ENCODE results near the gene PRPF38B.
"Not testable (repeated sequence)": the region's sequence is repeated elsewhere in the genome, so short reads cannot be mapped to it uniquely, and the experiment has no call there.

PRPF38B gene

GRCh38 chr1:108671143-108671542, 21.0 kb upstream of the PRPF38B start:
- intact Hi-C loops (cut with DNase I), result no loop called here
- no peak for DNase-seq

GRCh38 chr1:108678706-108679105, 13.4 kb upstream of the PRPF38B start:
- DNase-seq, result no peak
- intact Hi-C loops (cut with DNase I), result no loop called here

DNA sequence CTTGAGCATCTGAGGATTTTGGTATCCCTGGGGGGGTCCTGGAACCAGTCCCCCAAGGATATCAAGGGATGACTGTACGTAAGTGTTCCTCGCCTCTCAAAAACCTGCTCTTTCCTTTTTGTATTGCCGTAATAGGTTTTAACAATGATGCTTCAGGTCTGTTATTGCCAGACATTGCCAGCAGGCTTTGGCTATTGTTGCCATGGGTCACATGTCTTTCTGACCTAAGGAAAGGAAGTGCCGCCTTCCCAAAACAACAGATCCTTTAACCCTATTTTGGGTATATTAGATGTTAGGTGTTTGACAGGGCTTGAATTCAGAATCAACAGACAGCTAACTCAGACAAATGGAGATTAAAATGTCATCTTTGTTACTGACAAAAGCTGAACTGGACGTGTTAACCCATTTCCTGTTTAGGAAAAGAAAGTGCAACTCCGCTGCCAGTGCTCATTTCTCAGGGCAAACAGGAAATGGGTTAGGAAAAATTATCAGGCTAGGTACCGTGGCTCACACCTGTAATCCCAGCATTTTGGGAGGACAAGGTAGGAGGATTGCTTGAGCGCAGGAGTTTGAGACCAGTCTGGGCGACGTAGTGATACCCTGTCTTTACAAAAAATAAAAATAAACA, 12.4 kb upstream of the PRPF38B start:
- DNase-seq, result no peak
- intact Hi-C loops (cut with DNase I), result no loop called here

GRCh38 chr1:108681701-108682100, 10.4 kb upstream of the PRPF38B start:
- DNase-seq; intact Hi-C loops (cut with DNase I): not testable (repeated sequence)

DNA sequence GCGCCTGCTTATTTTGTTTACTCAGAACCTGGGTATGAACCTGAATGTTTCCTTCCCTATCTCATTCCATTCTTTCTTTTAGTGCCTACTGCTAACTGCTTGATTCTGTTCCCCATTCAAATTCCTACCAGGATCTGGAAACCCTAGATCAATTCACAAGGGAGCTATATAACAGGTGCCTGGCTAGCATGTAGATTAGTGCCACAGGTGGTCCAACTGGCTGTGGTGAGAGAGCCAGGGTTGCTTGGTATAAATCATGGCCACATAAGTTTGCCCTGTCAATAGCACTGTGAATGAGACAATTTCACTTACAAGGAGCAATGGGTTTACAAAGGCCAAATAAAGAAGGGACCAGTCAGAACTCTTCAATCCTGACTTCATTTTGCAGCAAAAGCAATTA, 6.6 kb upstream of the PRPF38B start:
- no peak for DNase-seq
- intact Hi-C loops (cut with DNase I), result no loop called here

GRCh38 chr1:108686614-108687313, 5.3 kb upstream of the PRPF38B start:
- intact Hi-C loops (cut with DNase I), result no loop called here
- no peak for DNase-seq

- no peak for DNase-seq
- intact Hi-C loops (cut with DNase I), result loop anchor here (10.0 kb wide), 1 partner anchor 123 kb away; no protein-coding TSS in a partner anchor
Observed at GRCh38 chr1:108691128-108691941, 775 bp upstream of the PRPF38B start.

DNA sequence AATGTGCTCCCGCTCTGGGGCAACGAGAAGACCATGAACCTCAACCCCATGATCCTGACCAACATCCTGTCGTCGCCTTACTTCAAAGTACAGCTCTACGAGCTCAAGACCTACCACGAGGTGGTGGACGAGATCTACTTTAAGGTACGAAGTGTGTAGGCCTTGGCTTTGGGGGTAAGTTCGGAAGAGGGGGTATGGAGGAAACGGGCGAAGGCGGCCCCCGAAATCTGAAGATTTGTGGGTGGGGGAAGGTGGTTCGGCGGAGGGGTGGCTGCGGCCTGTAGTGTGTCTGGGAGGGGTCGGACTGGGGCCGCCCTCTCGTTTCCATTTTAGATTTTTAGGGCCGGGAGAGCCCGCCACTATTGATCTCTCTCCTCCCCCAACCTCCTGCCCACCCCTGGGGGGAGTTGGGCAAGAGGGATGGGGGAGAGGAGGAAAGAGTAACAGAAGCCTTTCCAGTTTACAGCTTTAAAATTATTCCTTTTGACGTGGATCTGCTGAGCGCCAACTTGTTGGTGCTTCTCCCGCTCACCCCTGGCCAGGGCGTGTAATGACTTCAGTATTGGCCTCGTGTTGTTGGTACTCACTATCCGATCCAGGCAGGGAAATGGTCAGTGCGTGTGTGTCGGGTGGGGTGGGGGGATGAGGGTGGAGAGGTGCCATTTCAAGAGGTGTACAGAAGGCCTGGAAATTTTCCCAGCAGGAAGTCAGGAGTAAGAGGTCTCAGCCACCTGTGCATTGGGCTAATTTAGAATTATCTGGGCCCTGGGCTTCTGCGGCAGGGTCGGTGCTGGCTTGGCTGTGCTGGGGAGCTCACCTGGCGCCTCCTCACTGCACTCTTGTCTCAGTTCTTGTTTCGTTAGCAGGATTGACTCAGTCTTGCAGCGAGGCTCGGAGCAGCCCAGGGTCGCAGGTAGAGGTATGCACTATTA, 880 bp downstream of the PRPF38B start:
- peak in 2 of 10 donors; percentile 11 to 23 for DNase-seq
- intact Hi-C loops (cut with DNase I), result loop anchor here (2.0 to 10.0 kb wide), 4 partner anchors 32 to 206 kb away; partner anchors contain the start of genes HENMT1 and STXBP3

DNA sequence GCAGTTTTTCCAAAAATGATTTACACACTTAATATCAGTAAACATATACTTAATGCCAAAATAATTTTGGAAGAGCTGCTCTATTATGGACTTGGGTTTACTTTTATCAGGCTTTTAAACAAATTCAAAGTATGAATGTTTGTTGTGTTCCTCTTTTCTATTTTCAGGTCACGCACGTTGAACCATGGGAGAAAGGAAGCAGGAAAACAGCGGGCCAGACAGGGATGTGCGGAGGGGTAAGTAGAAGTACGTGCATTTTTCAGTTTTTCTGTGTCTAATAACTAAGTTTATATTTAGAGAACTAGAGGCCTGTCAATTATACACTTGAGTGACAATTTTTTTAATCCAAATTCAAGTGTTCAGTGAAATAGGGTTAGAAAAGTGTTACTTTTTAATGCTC, 3.4 kb downstream of the PRPF38B start:
- intact Hi-C loops (cut with DNase I), result loop anchor here (5.0 to 10.0 kb wide), 2 partner anchors 119 to 187 kb away; no protein-coding TSS in a partner anchor
- no peak for DNase-seq

- DNase-seq, result no peak
- intact Hi-C loops (cut with DNase I), result loop anchor here (5.0 to 10.0 kb wide), 2 partner anchors 115 to 183 kb away; no protein-coding TSS in a partner anchor
Observed at GRCh38 chr1:108699375-108700332, 7.5 kb downstream of the PRPF38B start.

- DNase-seq, result no peak
- intact Hi-C loops (cut with DNase I), result no loop called here
Observed at GRCh38 chr1:108701176-108701849, 9.2 kb downstream of the PRPF38B start.

DNA sequence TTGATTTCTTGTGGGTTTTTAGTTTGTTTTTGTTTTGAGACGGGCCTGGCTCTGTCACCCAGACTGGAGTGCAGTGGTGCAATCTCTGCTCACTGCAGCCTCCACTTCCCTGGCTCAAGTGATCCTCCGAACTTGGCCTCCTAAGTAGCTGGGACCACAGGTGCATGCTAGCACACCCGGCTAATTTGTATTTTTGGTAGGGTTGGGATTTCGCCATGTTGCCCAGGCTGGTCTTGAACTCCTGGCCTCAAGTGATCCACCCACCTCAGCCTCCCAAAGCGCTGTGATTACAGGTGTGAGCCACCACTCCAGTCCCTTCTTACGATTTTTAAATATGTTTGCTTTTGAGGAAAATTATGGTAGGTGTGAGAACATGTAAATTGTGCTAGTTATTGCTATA, 10.0 kb downstream of the PRPF38B start:
- DNase-seq; intact Hi-C loops (cut with DNase I): not testable (repeated sequence)

DNA sequence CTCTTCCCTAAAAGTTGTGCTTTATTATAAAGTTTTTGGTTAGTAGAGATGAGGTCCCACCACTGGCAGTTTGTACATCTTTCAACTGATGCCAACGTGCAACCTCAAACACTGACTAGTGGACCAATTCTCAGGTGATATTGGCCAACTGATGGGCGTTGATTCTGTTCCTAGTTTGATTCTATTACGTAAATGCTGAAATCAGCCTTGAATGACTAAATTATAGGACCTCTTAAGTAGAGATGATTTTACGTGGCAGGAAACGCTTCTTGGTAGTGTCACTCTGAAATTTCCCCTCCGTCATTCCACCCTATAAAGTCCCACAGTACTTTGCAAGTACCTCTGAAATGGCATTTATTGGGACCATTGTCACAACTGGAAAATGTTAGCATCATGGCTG, 11.8 kb downstream of the PRPF38B start:
- intact Hi-C loops (cut with DNase I), result no loop called here
- no peak for DNase-seq

DNA sequence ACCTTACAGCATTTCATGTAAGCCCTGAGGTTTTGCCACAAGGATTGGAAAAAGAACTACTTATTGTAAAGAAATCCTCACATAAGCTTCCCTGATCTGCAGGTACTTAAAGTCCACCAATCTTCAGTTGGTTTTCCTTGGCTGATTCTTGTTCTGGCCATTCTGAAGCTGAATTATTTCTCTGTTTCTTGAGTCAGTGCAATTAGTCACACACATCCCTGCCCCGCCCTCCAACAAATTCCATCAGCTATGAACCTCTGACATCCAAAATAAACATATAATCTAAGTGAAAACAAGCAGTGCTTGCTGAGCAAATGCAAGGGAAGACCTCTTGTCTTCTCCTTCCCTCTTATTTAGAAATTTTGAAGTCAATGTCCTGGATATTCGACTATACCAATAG, 12.4 kb downstream of the PRPF38B start:
- DNase-seq, result no peak
- intact Hi-C loops (cut with DNase I), result no loop called here

DNA sequence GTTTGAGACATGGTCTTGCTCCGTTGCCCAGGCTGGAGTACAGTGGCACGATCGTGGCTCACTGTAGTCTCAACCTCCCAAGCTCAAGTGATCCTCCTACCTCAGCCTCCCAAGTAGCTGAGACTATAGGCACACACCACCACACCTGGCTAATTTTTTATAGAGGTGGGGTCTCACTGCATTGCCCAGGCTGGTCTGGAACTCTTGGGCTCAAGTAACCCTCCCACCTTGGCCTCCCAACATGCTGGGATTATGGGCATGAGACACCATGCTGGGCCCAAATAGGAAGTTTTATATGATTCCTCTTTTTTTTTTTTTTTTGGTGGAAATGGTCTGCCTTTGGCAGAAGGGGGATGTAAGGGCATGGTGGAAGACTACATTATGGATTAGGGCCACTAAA, 14.5 kb downstream of the PRPF38B start:
- DNase-seq, result no peak
- intact Hi-C loops (cut with DNase I), result no loop called here

DNA sequence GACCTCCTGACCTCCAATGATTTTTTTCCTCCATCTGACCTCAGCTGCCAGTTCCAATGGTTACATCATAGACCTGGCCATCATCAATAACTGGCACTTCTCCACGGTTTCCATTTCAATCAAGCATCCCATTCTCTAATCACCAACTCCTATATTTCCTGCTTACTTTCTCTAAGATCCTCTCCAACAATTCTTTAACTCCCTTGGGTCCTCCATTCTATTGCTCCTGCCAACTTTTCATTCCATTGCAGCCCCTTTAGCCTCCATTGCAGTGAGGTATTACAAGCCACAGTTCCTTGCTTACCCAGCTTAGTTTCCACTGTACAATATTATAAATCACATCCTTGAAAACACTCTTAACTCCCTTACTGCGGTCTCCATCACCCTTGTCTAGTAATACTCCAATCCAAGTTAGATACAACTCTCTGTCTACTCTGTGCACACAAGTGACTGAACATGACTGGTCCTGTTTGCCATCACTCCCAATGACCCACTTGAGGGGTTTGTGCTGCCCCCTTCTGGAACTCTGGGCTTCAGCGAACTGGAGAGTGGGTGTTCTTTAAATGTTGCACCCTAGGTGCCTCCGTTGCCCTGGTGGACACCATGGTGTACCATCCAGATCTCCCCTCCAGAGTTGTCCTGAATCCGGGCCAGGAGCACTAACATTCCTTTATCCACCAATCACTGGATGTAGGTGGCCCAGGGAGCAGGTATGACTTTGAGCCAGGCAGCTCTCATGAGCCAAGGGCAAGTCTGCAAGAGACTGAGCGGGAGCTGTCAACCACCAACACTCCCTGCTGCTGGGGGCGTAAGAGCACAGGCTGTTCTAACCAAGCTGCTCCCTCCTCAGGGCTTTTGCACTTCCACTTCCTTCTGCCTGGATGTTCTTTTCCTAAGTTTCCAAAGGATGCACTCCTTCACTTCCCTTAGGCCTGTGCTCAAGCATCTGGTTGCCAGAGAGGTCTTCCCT, 16.9 kb downstream of the PRPF38B start:
- DNase-seq, result no peak
- intact Hi-C loops (cut with DNase I), result no loop called here

DNA sequence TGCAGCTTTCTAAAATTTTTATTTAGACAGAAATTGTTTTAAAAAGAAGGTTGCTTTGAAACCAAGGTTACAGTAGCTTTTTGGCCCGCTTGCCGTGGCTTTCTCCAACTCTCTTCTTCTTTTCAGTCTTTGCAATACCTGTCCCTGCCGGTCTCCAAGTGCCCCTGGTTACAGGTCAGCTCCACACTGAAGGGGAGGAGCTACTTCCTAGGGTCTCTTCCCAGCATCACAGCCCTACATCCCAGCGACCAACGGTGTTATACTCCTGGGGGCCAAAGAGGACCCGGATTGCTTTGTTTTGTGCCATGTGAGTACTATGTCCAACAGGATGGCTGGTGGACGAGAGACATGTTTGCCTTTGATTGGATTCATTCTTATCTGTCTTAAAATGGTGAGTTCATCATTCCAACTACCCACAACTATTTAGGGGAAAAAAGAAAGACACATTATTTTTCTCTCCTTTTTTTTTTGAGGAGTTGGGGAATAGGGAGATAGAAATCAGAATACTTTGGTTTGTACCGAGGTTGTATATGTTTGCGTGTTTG, 20.6 kb downstream of the PRPF38B start, which contains the start of gene FNDC7:
FNDC7 (plus strand) TSS at position 303 of the 545 bp plus-strand sequence; CDS start at position 329, 26 bp downstream.
- intact Hi-C loops (cut with DNase I), result no loop called here
- DNase-seq, result no peak

Measured in posterior cingulate gyrus (tissue), 11 donors.